Coronary artery (tissue), 2 donors: ENCODE measurements around the gene CDK6.

Experiments
- DNase-seq: peaks from one replicate; pipeline ENCODE4 v3.0.0-alpha.2; 2017; ENCODE audit warnings: low spot score
- H3K27ac ChIP-seq, 2 donors: fragments of 200-600 bp; sonication (generic); one replicate each; pipeline ENCODE4 v1.5.1; 2016 to 2019
- H3K4me3 ChIP-seq: fragments of 200-600 bp; sonication (generic); 2 replicates; pipeline ENCODE4 v1.5.1; 2016; ENCODE audit warnings: mild to moderate bottlenecking, moderate library complexity
- TF ChIP-seq, protein P1 (sequence below): fragments of 200-600 bp; sonication (generic); IDR thresholded peaks from one replicate; pipeline ENCODE4 v1.5.1; 2019; ENCODE audit warnings: antibody characterized with exemption

Gene CDK6

DNA sequence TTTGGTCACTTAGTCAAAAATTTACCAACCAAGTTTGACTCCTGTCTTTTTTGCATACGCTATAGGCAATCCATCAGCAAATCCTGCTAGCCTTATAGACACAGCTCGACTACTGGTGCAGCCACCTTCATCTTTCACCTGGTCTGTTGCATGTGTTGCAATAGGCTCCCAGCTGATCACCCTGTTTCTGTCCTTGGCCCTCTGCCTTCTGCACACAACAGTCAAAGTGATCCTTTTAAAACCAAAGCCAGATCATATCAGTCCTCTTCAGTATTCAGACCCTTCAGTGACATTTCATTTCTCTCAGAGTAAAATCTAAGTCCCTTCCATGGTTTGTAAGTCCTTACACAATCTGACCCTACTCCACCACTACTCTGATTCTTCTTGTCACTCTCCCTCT, 10.9 kb upstream of the CDK6 start:
- TF ChIP-seq, protein P1, sequence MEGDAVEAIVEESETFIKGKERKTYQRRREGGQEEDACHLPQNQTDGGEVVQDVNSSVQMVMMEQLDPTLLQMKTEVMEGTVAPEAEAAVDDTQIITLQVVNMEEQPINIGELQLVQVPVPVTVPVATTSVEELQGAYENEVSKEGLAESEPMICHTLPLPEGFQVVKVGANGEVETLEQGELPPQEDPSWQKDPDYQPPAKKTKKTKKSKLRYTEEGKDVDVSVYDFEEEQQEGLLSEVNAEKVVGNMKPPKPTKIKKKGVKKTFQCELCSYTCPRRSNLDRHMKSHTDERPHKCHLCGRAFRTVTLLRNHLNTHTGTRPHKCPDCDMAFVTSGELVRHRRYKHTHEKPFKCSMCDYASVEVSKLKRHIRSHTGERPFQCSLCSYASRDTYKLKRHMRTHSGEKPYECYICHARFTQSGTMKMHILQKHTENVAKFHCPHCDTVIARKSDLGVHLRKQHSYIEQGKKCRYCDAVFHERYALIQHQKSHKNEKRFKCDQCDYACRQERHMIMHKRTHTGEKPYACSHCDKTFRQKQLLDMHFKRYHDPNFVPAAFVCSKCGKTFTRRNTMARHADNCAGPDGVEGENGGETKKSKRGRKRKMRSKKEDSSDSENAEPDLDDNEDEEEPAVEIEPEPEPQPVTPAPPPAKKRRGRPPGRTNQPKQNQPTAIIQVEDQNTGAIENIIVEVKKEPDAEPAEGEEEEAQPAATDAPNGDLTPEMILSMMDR: no peak
- DNase-seq: no peak
- Histone ChIP-seq H3K4me3 (no peak overlapping the region), H3K27ac (no peak overlapping the region)

DNA sequence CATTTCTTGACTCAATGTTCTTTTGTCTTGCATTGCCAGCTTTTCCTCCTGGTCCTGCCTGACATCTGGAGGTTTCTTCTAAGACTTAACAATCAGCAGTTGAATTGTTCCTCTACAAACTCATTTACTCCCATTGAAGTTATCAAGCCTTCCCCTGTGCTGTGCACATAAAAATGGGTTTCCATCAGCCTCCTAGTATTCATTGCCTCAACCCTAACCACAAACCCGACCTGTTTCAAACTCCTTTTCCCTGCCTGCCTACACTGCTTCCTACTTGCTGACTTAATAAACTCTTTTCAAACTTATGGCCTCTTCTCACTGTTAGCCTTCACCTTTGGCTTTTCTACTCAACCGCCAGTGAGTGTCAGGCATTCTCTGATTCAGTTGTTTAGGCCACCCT, 9.4 kb upstream of the CDK6 start:
- Histone ChIP-seq H3K27ac (no peak overlapping the region), H3K4me3 (no peak overlapping the region)
- TF ChIP-seq, protein P1: no peak
- no peak for DNase-seq

DNA sequence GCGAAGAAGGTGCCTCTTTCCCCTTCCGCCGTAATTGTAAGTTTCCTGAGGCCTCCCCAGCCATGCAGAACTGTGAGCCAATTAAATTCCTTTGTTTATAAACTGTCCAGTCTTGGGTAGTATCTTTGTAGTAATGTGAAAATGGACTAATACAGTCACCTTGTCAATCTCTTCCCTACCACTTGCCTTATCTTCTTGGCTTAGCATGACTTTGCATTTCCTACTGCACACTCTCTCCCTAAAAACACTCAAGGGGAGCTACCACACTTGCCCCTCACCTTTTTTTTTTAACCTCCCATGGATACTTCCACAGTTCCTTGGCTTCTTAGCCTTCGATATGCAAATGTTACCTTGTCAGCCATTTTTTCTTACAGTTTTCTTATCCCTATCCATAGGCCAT, 7.4 kb upstream of the CDK6 start:
- no peak overlapping the region for H3K4me3 ChIP-seq
- no peak overlapping the region for H3K27ac ChIP-seq
- TF ChIP-seq, protein P1: no peak
- no peak for DNase-seq

DNA sequence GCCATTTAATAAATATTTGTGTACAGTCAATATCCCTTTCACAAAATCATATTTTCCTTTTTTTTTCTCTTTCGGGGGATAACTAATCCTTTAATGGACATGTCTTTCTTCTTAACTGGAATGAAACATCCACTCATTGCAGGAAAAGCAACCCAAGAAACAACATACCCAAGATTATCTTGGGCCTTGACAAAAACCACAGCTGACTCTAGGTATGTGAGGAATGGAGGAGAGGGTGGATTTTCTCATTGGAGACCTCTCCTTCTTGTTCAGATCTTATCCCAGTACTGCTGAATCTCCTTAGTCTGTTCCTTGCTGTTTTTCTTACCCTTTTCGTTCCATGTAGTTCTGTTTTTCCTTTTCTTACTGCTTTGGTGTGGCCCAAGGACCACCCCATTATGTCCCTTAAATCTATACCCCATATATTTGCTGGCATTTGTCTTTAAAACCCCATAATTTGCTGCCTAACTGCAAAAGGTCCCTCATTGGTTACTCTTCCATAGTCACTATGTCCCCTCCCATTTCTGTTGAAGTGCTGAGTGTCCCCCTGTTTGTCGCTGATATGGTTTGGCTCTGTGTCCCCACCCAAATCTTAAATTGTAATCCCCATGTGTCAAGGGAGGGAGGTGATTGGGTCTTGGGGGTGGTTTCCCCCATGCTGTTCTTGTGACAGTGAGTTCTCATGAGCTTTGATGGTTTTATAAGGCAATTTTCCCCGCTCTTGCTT, 6.8 kb upstream of the CDK6 start:
- H3K4me3 ChIP-seq: no peak overlapping the region
- TF ChIP-seq, protein P1: no peak
- DNase-seq: no peak

DNA sequence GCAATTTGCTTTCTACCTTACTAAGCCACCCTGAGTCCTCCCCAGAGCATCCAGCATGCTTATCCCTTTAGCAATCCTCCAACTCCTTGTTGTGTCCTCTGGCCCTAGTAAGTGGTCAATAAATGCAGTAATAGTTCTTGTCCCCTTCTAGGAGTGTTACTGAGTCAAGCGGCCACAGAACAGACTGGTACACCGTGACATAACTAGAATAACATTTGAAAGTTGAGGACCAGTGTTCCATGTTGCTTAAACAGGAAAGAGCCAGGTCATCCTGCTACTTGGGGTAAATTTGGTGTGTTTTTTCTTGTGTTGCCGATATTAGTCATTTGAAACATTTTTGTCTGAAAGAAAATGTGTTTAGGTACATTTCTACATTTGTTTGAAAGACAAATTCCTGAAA, 4.8 kb upstream of the CDK6 start:
- Histone ChIP-seq H3K4me3 (no peak overlapping the region), H3K27ac (no peak overlapping the region)
- no peak for DNase-seq
- TF ChIP-seq, protein P1: no peak

More for the DNA sequence above, 6.8 kb upstream of the CDK6 start:
- no peak overlapping the region for H3K27ac ChIP-seq

DNA sequence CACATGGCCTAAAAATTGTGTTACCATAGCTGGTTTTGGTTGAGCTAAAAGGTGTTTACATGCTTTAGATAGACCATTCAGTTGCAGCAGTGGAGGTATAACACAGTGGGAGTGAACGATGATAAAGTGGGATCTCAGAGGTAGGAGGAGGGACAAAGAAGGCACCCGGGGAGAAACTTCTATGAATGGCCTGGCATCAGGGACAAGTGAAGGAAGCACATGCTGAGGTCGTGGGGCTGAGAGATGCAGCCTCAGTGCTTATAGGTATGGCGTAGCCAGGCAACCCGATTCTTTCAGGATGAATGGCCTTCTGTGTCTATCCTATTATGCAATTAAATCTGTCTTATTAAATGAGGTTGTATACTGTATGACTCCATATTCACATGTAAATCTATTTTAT, 3.9 kb upstream of the CDK6 start:
- H3K4me3 ChIP-seq: no peak overlapping the region
- DNase-seq: no peak
- TF ChIP-seq, protein P1: no peak
- H3K27ac ChIP-seq: no peak overlapping the region

DNA sequence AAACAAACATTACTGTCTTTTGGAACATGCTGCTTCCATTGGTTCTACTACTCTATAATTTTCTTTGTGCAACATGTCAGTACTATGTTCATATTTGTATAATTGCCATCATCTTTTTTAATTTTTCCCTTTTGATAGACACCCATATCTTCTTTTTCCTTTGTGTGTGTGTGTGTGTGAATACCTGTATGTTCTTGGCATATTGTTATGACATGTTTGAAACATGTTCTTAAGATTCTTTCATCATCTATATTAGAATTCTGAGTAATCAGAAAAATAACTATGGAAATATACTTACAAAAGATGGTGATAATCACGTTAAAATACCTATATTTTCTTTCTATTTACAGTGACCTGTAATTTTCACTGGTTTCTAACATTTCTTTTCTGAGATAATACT, 3.5 kb upstream of the CDK6 start:
- TF ChIP-seq, protein P1: no peak
- no peak for DNase-seq
- H3K27ac ChIP-seq: no peak overlapping the region
- no peak overlapping the region for H3K4me3 ChIP-seq
